Nephron (organoid): ENCODE data around the gene ZNF608.

ENCODE experiments used
- H3K27ac Mint-ChIP-seq, 3 experiments: 2 replicates each; pipeline ENCODE4 v1.8.0; 2020; ENCODE audit warnings: mixed read lengths in 3 of 3, mild to moderate bottlenecking in 2 of 3, moderate library complexity in 1 of 3
- H3K27me3 Mint-ChIP-seq: 2 replicates; pipeline ENCODE4 v1.8.0; 2021; ENCODE audit warnings: low read depth, mild to moderate bottlenecking, moderate library complexity, mixed read lengths
- H3K36me3 Mint-ChIP-seq: 2 replicates; pipeline ENCODE4 v1.8.0; 2020; ENCODE audit warnings: low read depth, mixed read lengths
- H3K4me1 Mint-ChIP-seq: 2 replicates; pipeline ENCODE4 v1.8.0; 2020; ENCODE audit warnings: mixed read lengths
- H3K4me3 Mint-ChIP-seq, 3 experiments: 2 replicates each; pipeline ENCODE4 v1.8.0; 2020; ENCODE audit warnings: mild to moderate bottlenecking in 3 of 3, mixed read lengths in 3 of 3, moderate library complexity in 2 of 3
- H3K9me3 Mint-ChIP-seq: 2 replicates; pipeline ENCODE4 v1.8.0; 2020; ENCODE audit warnings: mixed read lengths
- CTCF ChIP-seq, 3 experiments: fragments of 200-600 bp; sonication (generic); IDR thresholded peaks; one replicate each; pipeline ENCODE4 v1.5.0; 2021; ENCODE audit warnings: antibody characterized with exemption in 3 of 3; ENCODE audit not compliant: unreplicated experiment in 3 of 3

ZNF608 gene

GRCh38 chr5:124733329-124733650 lies 13.1 kb downstream of the ZNF608 start:
- no peak for TF ChIP-seq CTCF (IDR thresholded peaks at IDR 0.05; ENCODE audit: unreplicated experiment in 3 of 3)

GRCh38 chr5:124732428-124733328 lies 13.8 kb downstream of the ZNF608 start:
- Mint-ChIP-seq H3K27ac (peak overlapping the region; percentile 42 to 76 (median 75)), H3K36me3 (peaks cover 3% of the 10 kb centered on the region), H3K4me3 (peak overlapping the region; percentile 2 to 40 (median 8)), H3K9me3 (no peaks in the 10 kb centered on the region), H3K4me1 (peaks cover 80% of the 10 kb centered on the region), H3K27me3 (no peaks in the 10 kb centered on the region)
- TF ChIP-seq CTCF (IDR thresholded peaks at IDR 0.05; ENCODE audit: unreplicated experiment in 3 of 3) = no peak

More at GRCh38 chr5:124733329-124733650, 13.1 kb downstream of the ZNF608 start:
- Mint-ChIP-seq H3K36me3 (peaks cover 3% of the 10 kb centered on the region), H3K27me3 (no peaks in the 10 kb centered on the region), H3K4me3 (peak overlapping the region in 1 of 3 experiments; percentile 40), H3K9me3 (no peaks in the 10 kb centered on the region), H3K4me1 (peaks cover 84% of the 10 kb centered on the region), H3K27ac (peak overlapping the region in 2 of 3 experiments; percentile 42 to 75)

GRCh38 chr5:124730381-124730780 lies 16.1 kb downstream of the ZNF608 start:
- peak overlapping the region in 1 of 3 experiments; percentile 19 for H3K4me3 Mint-ChIP-seq
- peak overlapping the region; percentile 9 to 76 (median 32) for H3K27ac Mint-ChIP-seq
- TF ChIP-seq CTCF (IDR thresholded peaks at IDR 0.05; ENCODE audit: unreplicated experiment in 3 of 3) = no peak
- peaks cover 76% of the 10 kb centered on the region for H3K4me1 Mint-ChIP-seq
- peaks cover 14% of the 10 kb centered on the region for H3K36me3 Mint-ChIP-seq
- no peaks in the 10 kb centered on the region for H3K9me3 Mint-ChIP-seq
- H3K27me3 Mint-ChIP-seq = no peaks in the 10 kb centered on the region

- no peaks in the 10 kb centered on the region for H3K9me3 Mint-ChIP-seq
These were observed 16.6 kb downstream of the ZNF608 start for GRCh38 chr5:124729720-124730359.

GRCh38 chr5:124728968-124729332 lies 17.5 kb downstream of the ZNF608 start:
- Mint-ChIP-seq H3K4me3 (no peak overlapping the region), H3K27ac (peak overlapping the region in 1 of 3 experiments; percentile 0), H3K36me3 (peaks cover 20% of the 10 kb centered on the region), H3K27me3 (no peaks in the 10 kb centered on the region), H3K4me1 (peaks cover 70% of the 10 kb centered on the region), H3K9me3 (no peaks in the 10 kb centered on the region)
- no peak for TF ChIP-seq CTCF (IDR thresholded peaks at IDR 0.05; ENCODE audit: unreplicated experiment in 3 of 3)

More at GRCh38 chr5:124729720-124730359, 16.6 kb downstream of the ZNF608 start:
- Mint-ChIP-seq H3K4me1 (peaks cover 74% of the 10 kb centered on the region), H3K36me3 (peaks cover 18% of the 10 kb centered on the region), H3K27ac (peak overlapping the region; percentile 9 to 76 (median 32)), H3K4me3 (no peak overlapping the region), H3K27me3 (no peaks in the 10 kb centered on the region)
- no peak for TF ChIP-seq CTCF (IDR thresholded peaks at IDR 0.05; ENCODE audit: unreplicated experiment in 3 of 3)
